MCF 10A (cell line): ENCODE data around the gene MYL12A. TPM values are rescaled to one million over a fixed set of nuclear protein-coding genes. Genes with fewer than 3 reads are reported as not detected.

Experiments
- BruUV-seq: library from RNA; stranded (reverse); fragments of 400-500 nt; replicated peaks from 2 replicates; lab custom pipeline; 2021; lab: Mats Ljungman, UMichigan
- CTCF ChIA-PET: fragments of 300-600 bp; sonication (Branson Sonifier 250); formaldehyde crosslinking; extraction: SDS; loops from one replicate; lab custom pipeline; 2021; ENCODE audit warnings: antibody characterized with exemption, inconsistent platforms; lab: Yijun Ruan, JAX
- POLR2A ChIA-PET: fragments of 300-600, 350-650 bp; sonication (Branson Sonifier 250); formaldehyde crosslinking; extraction: SDS; loops from one replicate; lab custom pipeline; 2020; ENCODE audit warnings: antibody characterized with exemption, inconsistent platforms; lab: Yijun Ruan, JAX
- DNase-seq: peaks from one replicate; pipeline ENCODE4 v3.0.0-alpha.2; 2018; ENCODE audit not compliant: unreplicated experiment
- H3K27ac Mint-ChIP-seq: one replicate; pipeline ENCODE4 v1.8.0; 2022; ENCODE audit warnings: mild to moderate bottlenecking, low read depth, mixed read lengths; ENCODE audit not compliant: unreplicated experiment
- H3K27me3 Mint-ChIP-seq: one replicate; pipeline ENCODE4 v1.8.0; 2022; ENCODE audit warnings: mixed read lengths; ENCODE audit not compliant: insufficient read depth, unreplicated experiment
- H3K36me3 Mint-ChIP-seq: one replicate; pipeline ENCODE4 v1.8.0; 2022; ENCODE audit warnings: mild to moderate bottlenecking, moderate library complexity, mixed read lengths; ENCODE audit not compliant: insufficient read depth, unreplicated experiment
- H3K4me1 Mint-ChIP-seq: one replicate; pipeline ENCODE4 v1.8.0; 2022; ENCODE audit warnings: mixed read lengths; ENCODE audit not compliant: insufficient read depth, unreplicated experiment
- H3K4me3 Mint-ChIP-seq: one replicate; pipeline ENCODE4 v1.8.0; 2022; ENCODE audit warnings: mild to moderate bottlenecking, moderate library complexity, mixed read lengths; ENCODE audit not compliant: unreplicated experiment
- H3K9me3 Mint-ChIP-seq: one replicate; pipeline ENCODE4 v1.8.0; 2022; ENCODE audit warnings: mixed read lengths; ENCODE audit not compliant: unreplicated experiment
- CTCF ChIP-seq: fragments of 200-600 bp; IDR thresholded peaks from one replicate; pipeline ENCODE4 v1.8.0; 2022; ENCODE audit warnings: antibody characterized with exemption, mild to moderate bottlenecking; ENCODE audit not compliant: unreplicated experiment
- intact Hi-C: fragments of 100-400 bp; cut with micrococcal nuclease; formaldehyde crosslinking; loops from 2 replicates; pipeline ENCODE4 v1.14.1; 2022
- total RNA-seq: library from RNA; stranded (reverse); gene quantifications from 2 replicates; pipeline ENCODE4 v1.2.3, GENCODE V29; 2022

MYL12A gene
- total RNA-seq, 1 experiment from 2014 or later = 332 TPM

- Mint-ChIP-seq H3K4me1 (peaks cover 19% of the 10 kb centered on the region), H3K27me3 (no peaks in the 10 kb centered on the region), H3K36me3 (no peaks in the 10 kb centered on the region), H3K4me3 (no peak overlapping the region), H3K27ac (no peak overlapping the region), H3K9me3 (no peaks in the 10 kb centered on the region)
- intact Hi-C loops = no loop called here
- no peak for TF ChIP-seq CTCF
- CTCF ChIA-PET = interaction anchor here (0.5 to 1.2 kb wide), 2 partner anchors 17 to 32 kb away, joined by 3 read pairs; no protein-coding TSS in a partner anchor
- POLR2A ChIA-PET = interaction anchor here (0.7 to 0.9 kb wide), 3 partner anchors 20 to 225 kb away, joined by 3 read pairs; partner anchors contain the start of gene MYL12A
- no TSS peak for BruUV-seq
- DNase-seq = no peak
Observed at GRCh38 chr18:3213300-3214059, 34.1 kb upstream of the MYL12A start.

- ChIA-PET POLR2A (interaction anchor here (0.6 to 1.2 kb wide), 3 partner anchors 11 to 31 kb away, joined by 3 to 4 read pairs (median 4); no protein-coding TSS in a partner anchor), CTCF (interaction anchor here (0.5 to 0.6 kb wide), 3 partner anchors 19 to 222 kb away, joined by 3 to 5 read pairs (median 5); no protein-coding TSS in a partner anchor)
- no TSS peak for BruUV-seq
- Mint-ChIP-seq H3K27ac (no peak overlapping the region), H3K4me1 (peaks cover 11% of the 10 kb centered on the region), H3K9me3 (no peaks in the 10 kb centered on the region), H3K36me3 (no peaks in the 10 kb centered on the region), H3K4me3 (no peak overlapping the region), H3K27me3 (no peaks in the 10 kb centered on the region)
- TF ChIP-seq CTCF = no peak
- no peak for DNase-seq
- intact Hi-C loops = no loop called here
Observed at GRCh38 chr18:3214855-3215637, 32.6 kb upstream of the MYL12A start.

GRCh38 chr18:3216987-3217386 is 30.6 kb upstream of the MYL12A start:
- no TSS peak for BruUV-seq
- Mint-ChIP-seq H3K27me3 (no peaks in the 10 kb centered on the region), H3K4me1 (peaks cover 7% of the 10 kb centered on the region), H3K27ac (peak overlapping the region; percentile 32), H3K4me3 (no peak overlapping the region), H3K36me3 (no peaks in the 10 kb centered on the region), H3K9me3 (no peaks in the 10 kb centered on the region)
- POLR2A ChIA-PET = interaction anchor here (0.6 kb wide), 1 partner anchor 29 kb away, joined by 3 read pairs; no protein-coding TSS in a partner anchor
- DNase-seq = no peak
- intact Hi-C loops = no loop called here
- TF ChIP-seq CTCF = no peak
- CTCF ChIA-PET = no interaction called here
